SH-SY5Y (cell line): Measurements from ENCODE around the gene ANAPC10.

Experiments
- GATA2 ChIP-seq: IDR thresholded peaks from 2 replicates; pipeline ENCODE4 v1.6.1; 2011; ENCODE audit warnings: mild to moderate bottlenecking, low read depth, low read length
- GATA3 ChIP-seq: IDR thresholded peaks from 2 replicates; pipeline ENCODE4 v1.6.1; 2011; ENCODE audit warnings: low read depth, mild to moderate bottlenecking, low read length, moderate library complexity

DNA sequence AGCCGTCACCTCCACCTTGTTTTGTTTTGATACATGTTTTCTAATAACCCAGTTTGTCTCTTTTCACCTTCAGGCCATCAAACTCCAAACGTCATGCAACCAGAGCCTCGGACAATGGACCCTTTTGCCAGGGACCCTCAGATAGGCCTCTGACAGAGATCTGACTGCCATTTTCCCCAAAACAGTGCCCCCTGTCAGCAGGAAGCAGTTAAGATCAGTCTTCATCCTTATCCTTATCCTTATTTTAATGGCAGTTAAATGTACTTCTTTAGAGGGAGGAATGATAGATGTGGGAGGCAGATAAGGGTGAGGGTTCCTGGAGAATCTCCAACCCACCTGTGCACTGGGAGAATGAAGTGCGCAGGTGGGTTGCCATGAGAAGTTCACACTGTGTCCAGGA is 135.7 kb downstream of the ANAPC10 start:
- TF ChIP-seq GATA2, result no peak
- no peak for TF ChIP-seq GATA3
